Neural cell (in vitro differentiated cells): Measurements from ENCODE around the gene ADCY1. TPM values are rescaled to one million over a fixed set of nuclear protein-coding genes. Genes with fewer than 3 reads are reported as not detected.

Experiments
- H2AFZ ChIP-seq: fragments of 200-600, 300-800 bp; sonication (generic), shearing (Covaris generic); 2 replicates; pipeline ENCODE4 v1.6.0; 2014; ENCODE audit warnings: low read depth, mild to moderate bottlenecking, antibody characterized with exemption, low read length, moderate library complexity
- H3F3A ChIP-seq: fragments of 200-600 bp; shearing (Covaris generic); 2 replicates; pipeline ENCODE4 v1.6.1; 2016; ENCODE audit warnings: mild to moderate bottlenecking, moderate library complexity, mixed read lengths, antibody characterized with exemption, low read length; ENCODE audit not compliant: insufficient read depth, poor library complexity, severe bottlenecking
- H3K27ac ChIP-seq: fragments of 200-600, 300-800 bp; sonication (generic), shearing (Covaris generic); 2 replicates; pipeline ENCODE4 v1.5.1; 2014; ENCODE audit warnings: mild to moderate bottlenecking, low read length, moderate library complexity
- H3K27me3 ChIP-seq: fragments of 300-800, 200-600 bp; sonication (generic), shearing (Covaris generic); 2 replicates; pipeline ENCODE4 v1.6.0; 2014; ENCODE audit warnings: mild to moderate bottlenecking, low read depth, low read length, moderate library complexity; ENCODE audit not compliant: insufficient read depth
- H3K36me3 ChIP-seq: fragments of 300-800, 200-600 bp; sonication (generic), shearing (Covaris generic); 2 replicates; pipeline ENCODE4 v1.5.1; 2014; ENCODE audit warnings: mild to moderate bottlenecking, antibody characterized with exemption, low read length, moderate library complexity; ENCODE audit not compliant: insufficient read depth
- H3K4me2 ChIP-seq: fragments of 300-800, 200-600 bp; sonication (generic), shearing (Covaris generic); 2 replicates; pipeline ENCODE4 v1.6.0; 2014; ENCODE audit warnings: mild to moderate bottlenecking, low read length
- H3K4me3 ChIP-seq: fragments of 300-800, 200-600 bp; sonication (generic), shearing (Covaris generic); 2 replicates; pipeline ENCODE4 v1.5.1; 2014; ENCODE audit warnings: mild to moderate bottlenecking, low read length, moderate library complexity
- H3K79me2 ChIP-seq: fragments of 200-600 bp; shearing (Covaris generic); replicated peaks from 2 replicates; pipeline ENCODE4 v1.6.0; 2014; ENCODE audit warnings: mild to moderate bottlenecking, low read length, moderate library complexity; ENCODE audit not compliant: insufficient read depth
- H3K9ac ChIP-seq: fragments of 300-800, 200-600 bp; sonication (generic), shearing (Covaris generic); 2 replicates; pipeline ENCODE4 v1.6.1; 2016; ENCODE audit warnings: mild to moderate bottlenecking, low read length, mixed read lengths
- H3K9me2 ChIP-seq: fragments of 200-600 bp; shearing (Covaris generic); 2 replicates; pipeline ENCODE4 v1.6.1; 2016; ENCODE audit warnings: mild to moderate bottlenecking, low read length, mixed read lengths; ENCODE audit not compliant: insufficient read depth
- H3K9me3 ChIP-seq: fragments of 200-600, 300-800 bp; sonication (generic), shearing (Covaris generic); 2 replicates; pipeline ENCODE4 v1.6.1; 2016; ENCODE audit warnings: mild to moderate bottlenecking, mixed run types, low read length, moderate library complexity, mixed read lengths
- H4K20me1 ChIP-seq: fragments of 200-600 bp; shearing (Covaris generic); 2 replicates; pipeline ENCODE4 v1.6.1; 2016; ENCODE audit warnings: mild to moderate bottlenecking, mixed run types; ENCODE audit not compliant: insufficient read depth
- EP300 ChIP-seq: fragments of 450-650 bp; conservative IDR thresholded peaks from 2 replicates; pipeline ENCODE4 v1.6.1; 2014; ENCODE audit warnings: antibody characterized with exemption, mild to moderate bottlenecking, moderate library complexity; ENCODE audit not compliant: poor library complexity, severe bottlenecking
- EZH2 ChIP-seq: fragments of 200-600, 300-800 bp; shearing (Covaris generic), sonication (generic); IDR thresholded peaks from 2 replicates; pipeline ENCODE4 v1.6.1; 2014; ENCODE audit warnings: antibody characterized with exemption, low read length, borderline replicate concordance, mild to moderate bottlenecking; ENCODE audit not compliant: insufficient read depth, poor library complexity, severe bottlenecking
- MXI1 ChIP-seq: fragments of 450-650 bp; conservative IDR thresholded peaks from 2 replicates; pipeline ENCODE4 v1.6.1; 2014; ENCODE audit warnings: antibody characterized with exemption, mild to moderate bottlenecking; ENCODE audit not compliant: poor library complexity, severe bottlenecking
- POLR2AphosphoS5 ChIP-seq: IDR thresholded peaks from 2 replicates; pipeline ENCODE4 v1.6.1; 2012
- RAD21 ChIP-seq: fragments of 450-650 bp; conservative IDR thresholded peaks from 2 replicates; pipeline ENCODE4 v1.6.1; 2014; ENCODE audit warnings: antibody characterized with exemption, mild to moderate bottlenecking, moderate library complexity
- SMC3 ChIP-seq: fragments of 450-650 bp; conservative IDR thresholded peaks from 2 replicates; pipeline ENCODE4 v1.6.1; 2014; ENCODE audit warnings: antibody characterized with exemption, mild to moderate bottlenecking, moderate library complexity; ENCODE audit not compliant: poor library complexity
- TAF1 ChIP-seq: IDR thresholded peaks from 2 replicates; pipeline ENCODE4 v1.6.1; 2012; ENCODE audit warnings: low read depth
- polyA plus RNA-seq: library from polyadenylated mRNA; depleted of rRNA; stranded (reverse); fragments of >200 nt; gene quantifications from 2 replicates; pipeline ENCODE4 v1.2.3, GENCODE V29; 2014
- TF ChIP-seq, protein P1 (sequence below): IDR thresholded peaks from 2 replicates; pipeline ENCODE4 v1.6.1; 2012; ENCODE audit warnings: borderline replicate concordance
- TF ChIP-seq, protein P2 (sequence below): fragments of 450-650 bp; IDR thresholded peaks from 2 replicates; pipeline ENCODE4 v1.5.1; 2014; ENCODE audit warnings: antibody characterized with exemption, mild to moderate bottlenecking, moderate library complexity; ENCODE audit not compliant: poor library complexity, severe bottlenecking

ADCY1 gene
- polyA plus RNA-seq, 1 donor from 2014 or later: 14.8 TPM

DNA sequence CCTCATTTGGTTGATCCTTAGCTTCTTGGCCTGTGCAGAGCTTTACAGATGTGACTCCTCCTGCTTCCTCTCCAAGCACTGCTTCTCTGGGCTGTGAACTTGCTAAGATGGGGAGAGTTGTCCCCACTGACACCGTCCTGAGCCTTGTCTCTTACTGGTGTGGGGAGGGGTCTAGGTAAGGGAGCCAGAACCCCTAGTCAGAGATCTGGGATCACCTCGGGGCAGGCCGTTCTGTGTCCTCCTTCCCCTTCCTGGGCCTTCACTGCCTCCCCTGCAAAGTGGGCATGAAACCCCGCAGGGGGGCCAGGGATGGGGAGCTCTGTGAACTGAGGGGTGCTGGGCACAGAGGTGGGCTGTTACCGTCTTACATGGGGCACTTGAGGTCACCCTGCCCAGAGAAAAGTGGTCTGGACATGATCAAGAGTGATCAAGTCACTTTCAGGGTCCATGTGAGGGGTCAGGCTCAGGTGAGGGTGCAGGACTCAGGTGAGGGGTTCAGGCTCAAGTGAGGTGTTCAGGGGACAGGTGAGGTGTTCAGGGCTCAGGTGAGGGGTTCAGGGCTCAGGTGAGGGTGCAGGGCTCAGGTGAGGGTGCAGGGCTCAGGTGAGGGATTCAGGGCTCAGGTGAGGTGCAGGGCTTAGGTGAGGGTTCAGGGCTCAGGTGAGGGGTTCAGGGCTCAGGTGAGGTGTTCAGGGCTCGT lies 86.2 kb downstream of the ADCY1 start:
- no peaks in the 10 kb centered on the region for H3K9me3 ChIP-seq
- no peaks in the 10 kb centered on the region for H3K36me3 ChIP-seq
- no peaks in the 10 kb centered on the region for H3K27me3 ChIP-seq
- H3K27ac ChIP-seq: no peak overlapping the region
- H3K4me2 ChIP-seq: no peak overlapping the region
- no peak overlapping the region for H3K4me3 ChIP-seq
- no peaks in the 10 kb centered on the region for H3K9me2 ChIP-seq
- H2AFZ ChIP-seq: no peak overlapping the region
- no peaks in the 10 kb centered on the region for H4K20me1 ChIP-seq
- no peaks in the 10 kb centered on the region for H3F3A ChIP-seq
- H3K79me2 ChIP-seq: no peaks in the 10 kb centered on the region
- no peak overlapping the region for H3K9ac ChIP-seq
- TF ChIP-seq, protein P1, sequence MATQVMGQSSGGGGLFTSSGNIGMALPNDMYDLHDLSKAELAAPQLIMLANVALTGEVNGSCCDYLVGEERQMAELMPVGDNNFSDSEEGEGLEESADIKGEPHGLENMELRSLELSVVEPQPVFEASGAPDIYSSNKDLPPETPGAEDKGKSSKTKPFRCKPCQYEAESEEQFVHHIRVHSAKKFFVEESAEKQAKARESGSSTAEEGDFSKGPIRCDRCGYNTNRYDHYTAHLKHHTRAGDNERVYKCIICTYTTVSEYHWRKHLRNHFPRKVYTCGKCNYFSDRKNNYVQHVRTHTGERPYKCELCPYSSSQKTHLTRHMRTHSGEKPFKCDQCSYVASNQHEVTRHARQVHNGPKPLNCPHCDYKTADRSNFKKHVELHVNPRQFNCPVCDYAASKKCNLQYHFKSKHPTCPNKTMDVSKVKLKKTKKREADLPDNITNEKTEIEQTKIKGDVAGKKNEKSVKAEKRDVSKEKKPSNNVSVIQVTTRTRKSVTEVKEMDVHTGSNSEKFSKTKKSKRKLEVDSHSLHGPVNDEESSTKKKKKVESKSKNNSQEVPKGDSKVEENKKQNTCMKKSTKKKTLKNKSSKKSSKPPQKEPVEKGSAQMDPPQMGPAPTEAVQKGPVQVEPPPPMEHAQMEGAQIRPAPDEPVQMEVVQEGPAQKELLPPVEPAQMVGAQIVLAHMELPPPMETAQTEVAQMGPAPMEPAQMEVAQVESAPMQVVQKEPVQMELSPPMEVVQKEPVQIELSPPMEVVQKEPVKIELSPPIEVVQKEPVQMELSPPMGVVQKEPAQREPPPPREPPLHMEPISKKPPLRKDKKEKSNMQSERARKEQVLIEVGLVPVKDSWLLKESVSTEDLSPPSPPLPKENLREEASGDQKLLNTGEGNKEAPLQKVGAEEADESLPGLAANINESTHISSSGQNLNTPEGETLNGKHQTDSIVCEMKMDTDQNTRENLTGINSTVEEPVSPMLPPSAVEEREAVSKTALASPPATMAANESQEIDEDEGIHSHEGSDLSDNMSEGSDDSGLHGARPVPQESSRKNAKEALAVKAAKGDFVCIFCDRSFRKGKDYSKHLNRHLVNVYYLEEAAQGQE: no peak
- TF ChIP-seq EZH2 (no peak), SMC3 (no peak), POLR2AphosphoS5 (no peak), TAF1 (no peak), RAD21 (no peak), EP300 (no peak), MXI1 (no peak)
- TF ChIP-seq, protein P2, sequence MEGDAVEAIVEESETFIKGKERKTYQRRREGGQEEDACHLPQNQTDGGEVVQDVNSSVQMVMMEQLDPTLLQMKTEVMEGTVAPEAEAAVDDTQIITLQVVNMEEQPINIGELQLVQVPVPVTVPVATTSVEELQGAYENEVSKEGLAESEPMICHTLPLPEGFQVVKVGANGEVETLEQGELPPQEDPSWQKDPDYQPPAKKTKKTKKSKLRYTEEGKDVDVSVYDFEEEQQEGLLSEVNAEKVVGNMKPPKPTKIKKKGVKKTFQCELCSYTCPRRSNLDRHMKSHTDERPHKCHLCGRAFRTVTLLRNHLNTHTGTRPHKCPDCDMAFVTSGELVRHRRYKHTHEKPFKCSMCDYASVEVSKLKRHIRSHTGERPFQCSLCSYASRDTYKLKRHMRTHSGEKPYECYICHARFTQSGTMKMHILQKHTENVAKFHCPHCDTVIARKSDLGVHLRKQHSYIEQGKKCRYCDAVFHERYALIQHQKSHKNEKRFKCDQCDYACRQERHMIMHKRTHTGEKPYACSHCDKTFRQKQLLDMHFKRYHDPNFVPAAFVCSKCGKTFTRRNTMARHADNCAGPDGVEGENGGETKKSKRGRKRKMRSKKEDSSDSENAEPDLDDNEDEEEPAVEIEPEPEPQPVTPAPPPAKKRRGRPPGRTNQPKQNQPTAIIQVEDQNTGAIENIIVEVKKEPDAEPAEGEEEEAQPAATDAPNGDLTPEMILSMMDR: no peak

DNA sequence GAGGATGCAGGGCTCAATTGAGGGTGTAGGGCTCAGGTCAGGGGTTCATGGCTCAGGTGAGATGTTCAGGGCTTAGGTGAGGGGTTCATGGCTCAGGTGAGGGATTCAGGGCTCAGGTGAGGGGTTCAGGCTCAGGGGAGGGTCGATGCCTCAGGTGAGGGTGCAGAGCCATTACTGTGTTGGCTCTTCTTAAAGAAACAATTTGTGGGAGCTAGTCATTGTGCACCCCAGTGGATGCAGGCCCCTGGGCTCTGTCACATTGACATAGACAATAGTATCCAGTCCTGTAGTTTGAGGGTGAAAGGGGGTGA lies 86.7 kb downstream of the ADCY1 start:
- Histone ChIP-seq H3K36me3 (no peaks in the 10 kb centered on the region), H3F3A (no peaks in the 10 kb centered on the region), H3K9me3 (no peaks in the 10 kb centered on the region), H3K4me3 (no peak overlapping the region), H3K79me2 (no peaks in the 10 kb centered on the region), H3K9me2 (no peaks in the 10 kb centered on the region), H3K4me2 (no peak overlapping the region), H3K27ac (no peak overlapping the region), H3K9ac (no peak overlapping the region), H4K20me1 (no peaks in the 10 kb centered on the region), H2AFZ (no peak overlapping the region), H3K27me3 (no peaks in the 10 kb centered on the region)
- TF ChIP-seq, protein P1: no peak
- TF ChIP-seq EP300 (no peak), RAD21 (no peak), SMC3 (no peak), MXI1 (no peak), EZH2 (no peak), TAF1 (no peak), POLR2AphosphoS5 (no peak)
- TF ChIP-seq, protein P2: no peak
